Measurements from ENCODE around the gene RAB17. TPM values are rescaled to one million over a fixed set of nuclear protein-coding genes. Genes with fewer than 3 reads are reported as not detected.

The RAB17 gene
- total RNA-seq, 2 donors from 2014 or later = 32.5 to 34.7 TPM

GRCh38 chr2:237556773-237557632 is 33.5 kb downstream of the RAB17 start:
- Histone ChIP-seq H3K36me3 (peaks cover 4% of the 10 kb centered on the region), H3K4me3 (no peak overlapping the region), H3K9ac (ENCODE audit: low read depth in 2 of 2, low read length in 2 of 2) (no peak overlapping the region), H3K27ac (no peak overlapping the region), H3K4me1 (no peaks in the 10 kb centered on the region), H3K9me3 (no peaks in the 10 kb centered on the region), H3K27me3 (no peaks in the 10 kb centered on the region)
- intact Hi-C loops (cut with DNase I) = no loop called here
- TF ChIP-seq, protein P1, sequence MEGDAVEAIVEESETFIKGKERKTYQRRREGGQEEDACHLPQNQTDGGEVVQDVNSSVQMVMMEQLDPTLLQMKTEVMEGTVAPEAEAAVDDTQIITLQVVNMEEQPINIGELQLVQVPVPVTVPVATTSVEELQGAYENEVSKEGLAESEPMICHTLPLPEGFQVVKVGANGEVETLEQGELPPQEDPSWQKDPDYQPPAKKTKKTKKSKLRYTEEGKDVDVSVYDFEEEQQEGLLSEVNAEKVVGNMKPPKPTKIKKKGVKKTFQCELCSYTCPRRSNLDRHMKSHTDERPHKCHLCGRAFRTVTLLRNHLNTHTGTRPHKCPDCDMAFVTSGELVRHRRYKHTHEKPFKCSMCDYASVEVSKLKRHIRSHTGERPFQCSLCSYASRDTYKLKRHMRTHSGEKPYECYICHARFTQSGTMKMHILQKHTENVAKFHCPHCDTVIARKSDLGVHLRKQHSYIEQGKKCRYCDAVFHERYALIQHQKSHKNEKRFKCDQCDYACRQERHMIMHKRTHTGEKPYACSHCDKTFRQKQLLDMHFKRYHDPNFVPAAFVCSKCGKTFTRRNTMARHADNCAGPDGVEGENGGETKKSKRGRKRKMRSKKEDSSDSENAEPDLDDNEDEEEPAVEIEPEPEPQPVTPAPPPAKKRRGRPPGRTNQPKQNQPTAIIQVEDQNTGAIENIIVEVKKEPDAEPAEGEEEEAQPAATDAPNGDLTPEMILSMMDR (IDR thresholded peaks at IDR 0.05) = no peak
- no peak for DNase-seq

DNA sequence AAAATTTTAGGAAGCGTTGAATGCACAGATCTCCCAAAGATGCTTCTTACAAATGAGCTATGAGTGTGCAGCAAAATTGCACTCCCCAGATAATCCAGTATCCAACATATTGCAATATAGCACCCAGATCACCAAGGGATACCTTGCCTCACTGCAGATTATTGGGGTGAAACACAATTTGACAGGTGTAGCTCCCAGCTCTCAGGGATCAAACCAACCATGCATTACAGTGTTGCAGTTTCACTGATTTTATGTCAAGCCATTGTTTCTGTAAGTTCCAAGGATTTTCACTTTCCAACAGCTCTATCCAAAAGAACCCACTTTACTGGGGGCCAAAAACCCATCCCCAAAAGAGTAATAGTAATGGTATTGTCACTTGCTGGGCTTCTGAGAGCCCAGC is 35.0 kb downstream of the RAB17 start:
- Histone ChIP-seq H3K9ac (ENCODE audit: low read depth in 2 of 2, low read length in 2 of 2) (no peak overlapping the region), H3K27me3 (no peaks in the 10 kb centered on the region), H3K4me3 (no peak overlapping the region), H3K9me3 (no peaks in the 10 kb centered on the region), H3K27ac (no peak overlapping the region), H3K4me1 (no peaks in the 10 kb centered on the region), H3K36me3 (peaks cover 4% of the 10 kb centered on the region)
- DNase-seq = no peak
- intact Hi-C loops (cut with DNase I) = no loop called here
- TF ChIP-seq, protein P1 (IDR thresholded peaks at IDR 0.05) = no peak

DNA sequence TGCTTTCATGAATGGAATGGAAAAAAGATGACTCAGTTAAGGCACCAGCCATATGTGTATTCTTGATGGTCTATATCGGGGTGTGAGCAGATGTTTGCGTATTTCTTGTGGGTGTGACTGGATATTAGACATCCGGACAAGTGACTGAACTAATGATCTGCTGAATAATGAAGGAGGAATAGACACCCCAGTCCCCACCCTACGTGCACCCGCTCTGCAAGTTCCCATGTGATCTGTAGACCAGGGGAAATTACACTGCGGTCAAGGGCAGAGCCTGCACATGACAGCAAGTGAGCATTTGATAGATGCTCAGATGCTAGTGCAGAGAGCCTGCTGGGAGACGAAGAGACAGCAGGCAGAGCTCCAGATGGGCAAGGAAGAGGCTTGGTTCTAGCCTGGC is 36.6 kb downstream of the RAB17 start:
- DNase-seq = no peak
- H3K9me3 ChIP-seq = no peaks in the 10 kb centered on the region
- no peaks in the 10 kb centered on the region for H3K27me3 ChIP-seq
- no peak overlapping the region for H3K4me3 ChIP-seq
- TF ChIP-seq, protein P1 (IDR thresholded peaks at IDR 0.05) = no peak
- peaks cover 4% of the 10 kb centered on the region for H3K36me3 ChIP-seq
- intact Hi-C loops (cut with DNase I) = no loop called here
- no peak overlapping the region for H3K27ac ChIP-seq
- H3K4me1 ChIP-seq = no peaks in the 10 kb centered on the region
- H3K9ac ChIP-seq (ENCODE audit: low read depth in 2 of 2, low read length in 2 of 2) = no peak overlapping the region

DNA sequence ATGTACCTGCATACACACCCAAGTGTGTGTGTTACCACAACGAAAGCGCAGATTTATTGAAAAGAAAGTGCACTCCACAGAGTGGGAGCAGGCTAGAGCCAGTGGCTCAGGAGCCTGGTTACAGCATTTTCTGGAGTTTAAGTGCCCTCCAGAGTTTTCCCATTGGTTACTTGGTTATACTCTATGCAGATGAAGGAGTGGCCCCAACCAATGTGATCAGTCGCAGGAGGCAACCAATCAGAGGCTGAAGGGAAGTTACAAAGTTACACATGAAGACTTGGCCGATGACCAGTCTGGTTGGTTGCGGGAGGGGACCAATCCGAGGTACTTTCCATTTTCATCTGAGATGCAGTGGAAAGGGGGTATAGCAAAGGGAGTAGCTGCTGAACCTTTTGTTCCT is 37.6 kb downstream of the RAB17 start:
- Histone ChIP-seq H3K27me3 (no peaks in the 10 kb centered on the region), H3K9me3 (no peaks in the 10 kb centered on the region), H3K4me3 (no peak overlapping the region), H3K4me1 (no peaks in the 10 kb centered on the region), H3K36me3 (peaks cover 4% of the 10 kb centered on the region), H3K9ac (ENCODE audit: low read depth in 2 of 2, low read length in 2 of 2) (no peak overlapping the region), H3K27ac (no peak overlapping the region)
- TF ChIP-seq, protein P1 (IDR thresholded peaks at IDR 0.05) = no peak
- intact Hi-C loops (cut with DNase I) = no loop called here
- no peak for DNase-seq

- Histone ChIP-seq H3K4me1 (no peaks in the 10 kb centered on the region), H3K4me3 (no peak overlapping the region), H3K9me3 (no peaks in the 10 kb centered on the region), H3K36me3 (peaks cover 4% of the 10 kb centered on the region), H3K9ac (ENCODE audit: low read depth in 2 of 2, low read length in 2 of 2) (no peak overlapping the region), H3K27ac (no peak overlapping the region), H3K27me3 (no peaks in the 10 kb centered on the region)
- intact Hi-C loops (cut with DNase I) = no loop called here
- no peak for DNase-seq
- TF ChIP-seq, protein P1 (IDR thresholded peaks at IDR 0.05) = no peak
These were observed 39.4 kb downstream of the RAB17 start for GRCh38 chr2:237551071-237551574.

All from colonic mucosa (tissue), 4 donors.